Measurements from ENCODE around the gene SIDT2.

DNA sequence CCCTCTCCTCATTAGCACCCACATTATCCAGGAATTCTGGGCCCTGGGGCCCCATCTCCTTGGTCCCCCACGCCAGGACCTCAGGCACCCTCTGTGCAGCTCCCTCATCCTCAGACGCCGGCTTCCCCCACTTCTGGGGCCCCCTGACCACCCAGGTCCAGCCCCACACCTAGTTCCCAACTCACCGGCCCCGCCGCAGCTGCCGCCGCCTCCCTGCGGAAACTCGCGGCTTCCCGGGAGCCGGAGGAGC, 53.2 kb downstream of the SIDT2 start, which contains the start of gene PCSK7:
- TF ChIP-seq ZNF709 (CRISPR knock-in tag; IDR thresholded peaks at IDR 0.05) (no peak), FOXM1 (CRISPR knock-in tag; IDR thresholded peaks at IDR 0.05) (no peak), CEBPG (CRISPR knock-in tag; IDR thresholded peaks at IDR 0.05) (no peak), ZNF737 (CRISPR knock-in tag; IDR thresholded peaks at IDR 0.05; ENCODE audit: borderline replicate concordance) (no peak)
- TF ChIP-seq, protein P1, sequence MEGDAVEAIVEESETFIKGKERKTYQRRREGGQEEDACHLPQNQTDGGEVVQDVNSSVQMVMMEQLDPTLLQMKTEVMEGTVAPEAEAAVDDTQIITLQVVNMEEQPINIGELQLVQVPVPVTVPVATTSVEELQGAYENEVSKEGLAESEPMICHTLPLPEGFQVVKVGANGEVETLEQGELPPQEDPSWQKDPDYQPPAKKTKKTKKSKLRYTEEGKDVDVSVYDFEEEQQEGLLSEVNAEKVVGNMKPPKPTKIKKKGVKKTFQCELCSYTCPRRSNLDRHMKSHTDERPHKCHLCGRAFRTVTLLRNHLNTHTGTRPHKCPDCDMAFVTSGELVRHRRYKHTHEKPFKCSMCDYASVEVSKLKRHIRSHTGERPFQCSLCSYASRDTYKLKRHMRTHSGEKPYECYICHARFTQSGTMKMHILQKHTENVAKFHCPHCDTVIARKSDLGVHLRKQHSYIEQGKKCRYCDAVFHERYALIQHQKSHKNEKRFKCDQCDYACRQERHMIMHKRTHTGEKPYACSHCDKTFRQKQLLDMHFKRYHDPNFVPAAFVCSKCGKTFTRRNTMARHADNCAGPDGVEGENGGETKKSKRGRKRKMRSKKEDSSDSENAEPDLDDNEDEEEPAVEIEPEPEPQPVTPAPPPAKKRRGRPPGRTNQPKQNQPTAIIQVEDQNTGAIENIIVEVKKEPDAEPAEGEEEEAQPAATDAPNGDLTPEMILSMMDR (CRISPR knock-in tag; IDR thresholded peaks at IDR 0.05): no peak

All from HepG2 (cell line).